Mesendoderm (in vitro differentiated cells): ENCODE results near the gene GALNT12. TPM values are rescaled to one million over a fixed set of nuclear protein-coding genes. Genes with fewer than 3 reads are reported as not detected.

Experiments
- DNase-seq: peaks from one replicate; pipeline ENCODE4 v3.0.0; 2013
- H2AK5ac ChIP-seq: 2 replicates; pipeline ENCODE4 v1.6.1; 2013; ENCODE audit warnings: low read length, inconsistent platforms
- H2BK120ac ChIP-seq: 2 replicates; pipeline ENCODE4 v1.6.1; 2013; ENCODE audit warnings: low read depth, mild to moderate bottlenecking, low read length, moderate library complexity, mixed read lengths
- H2BK15ac ChIP-seq: replicated peaks from 2 replicates; pipeline ENCODE4 v1.6.1; 2013; ENCODE audit warnings: low read depth, mild to moderate bottlenecking, moderate library complexity
- H2BK5ac ChIP-seq: 2 replicates; pipeline ENCODE4 v1.6.1; 2013; ENCODE audit warnings: low read length, inconsistent platforms
- H3K18ac ChIP-seq: 2 replicates; pipeline ENCODE4 v1.6.1; 2013; ENCODE audit warnings: mild to moderate bottlenecking, low read length, mixed read lengths
- H3K23ac ChIP-seq: one replicate; pipeline ENCODE4 v1.6.1; 2013; ENCODE audit warnings: low read length
- H3K27ac ChIP-seq: 2 replicates; pipeline ENCODE4 v1.5.1; 2013; ENCODE audit warnings: low read depth, mild to moderate bottlenecking, inconsistent platforms, low read length, moderate library complexity
- H3K27me3 ChIP-seq: 2 replicates; pipeline ENCODE4 v1.6.1; 2013; ENCODE audit warnings: low read length, control low read depth, mild to moderate bottlenecking, inconsistent platforms; ENCODE audit not compliant: insufficient read depth, poor library complexity
- H3K36me3 ChIP-seq: 2 replicates; pipeline ENCODE4 v1.6.1; 2013; ENCODE audit warnings: low read length, inconsistent platforms; ENCODE audit not compliant: control insufficient read depth, insufficient read depth
- H3K4ac ChIP-seq: one replicate; pipeline ENCODE4 v1.6.1; 2013; ENCODE audit warnings: low read depth, mild to moderate bottlenecking, low read length, moderate library complexity
- H3K4me1 ChIP-seq: 2 replicates; pipeline ENCODE4 v1.6.1; 2013; ENCODE audit warnings: low read depth, low read length, inconsistent platforms; ENCODE audit not compliant: control insufficient read depth
- H3K4me2 ChIP-seq: 2 replicates; pipeline ENCODE4 v1.6.1; 2013; ENCODE audit warnings: low read length
- H3K4me3 ChIP-seq: 2 replicates; pipeline ENCODE4 v1.5.1; 2013; ENCODE audit warnings: mild to moderate bottlenecking, low read length
- H3K56ac ChIP-seq: one replicate; pipeline ENCODE4 v1.6.1; 2013; ENCODE audit warnings: low read length
- H3K79me1 ChIP-seq: 2 replicates; pipeline ENCODE4 v1.6.1; 2013; ENCODE audit warnings: low read length, inconsistent platforms
- H3K79me2 ChIP-seq: 2 replicates; pipeline ENCODE4 v1.6.1; 2013; ENCODE audit warnings: mild to moderate bottlenecking, low read length; ENCODE audit not compliant: control insufficient read depth, insufficient read depth
- H3K9ac ChIP-seq: 2 replicates; pipeline ENCODE4 v1.6.1; 2013; ENCODE audit warnings: low read length, inconsistent platforms
- H4K5ac ChIP-seq: one replicate; pipeline ENCODE4 v1.6.1; 2013; ENCODE audit warnings: low read length
- H4K8ac ChIP-seq: one replicate; pipeline ENCODE4 v1.6.1; 2013; ENCODE audit warnings: low read depth, mild to moderate bottlenecking, control low read depth, low read length, moderate library complexity
- WGBS: extraction: QIAGEN DNeasy Blood & Tissue Kit; methylation state at CpG from one replicate; pipeline ENCODE4 v1.1.7; 2013; ENCODE audit warnings: low lambda C conversion rate, missing lambda C conversion rate; ENCODE audit not compliant: insufficient coverage; ENCODE audit errors: extremely low coverage; 5-methylcytosine and 5-hydroxymethylcytosine counted together
- polyA plus RNA-seq, 2 experiments: library from polyadenylated mRNA; stranded (reverse); fragments of 200-250 nt; gene quantifications; one replicate each; pipeline ENCODE4 v1.2.3, GENCODE V29; 2013

GALNT12 gene
- polyA plus RNA-seq (2013, experiment 1 of 2) = 5.1 TPM
- 5.4 TPM for polyA plus RNA-seq (2013, experiment 2 of 2)

GRCh38 chr9:98807070-98807813, at the start of gene GALNT12:
Gene GALNT12, plus strand, starts transcription at chr9:98807670. Its CDS starts 29 bp downstream, at chr9:98807699.
- no peak within 1 kb of the TSS for H2BK5ac ChIP-seq
- H4K8ac ChIP-seq = no peak within 1 kb of the TSS
- H2AK5ac ChIP-seq = no peak within 1 kb of the TSS
- H3K18ac ChIP-seq = peak within 1 kb of the TSS; percentile 72
- H3K4me2 ChIP-seq = peak within 1 kb of the TSS; percentile 53
- no peaks in the 10 kb centered on the region for H3K79me1 ChIP-seq
- H4K5ac ChIP-seq = no peak within 1 kb of the TSS
- no peak within 1 kb of the TSS for H3K4ac ChIP-seq
- no peaks in the 10 kb centered on the region for H3K4me1 ChIP-seq
- H2BK120ac ChIP-seq = peak within 1 kb of the TSS; percentile 15
- H3K27me3 ChIP-seq = no peaks in the 10 kb centered on the region
- H3K79me2 ChIP-seq = no peaks in the 10 kb centered on the region
- H3K36me3 ChIP-seq = no peaks in the 10 kb centered on the region
- H3K4me3 ChIP-seq = peak within 1 kb of the TSS; percentile 41
- H3K27ac ChIP-seq = no peak within 1 kb of the TSS
- WGBS = no CpG with 5 or more reads among the region's 51 CpGs
- H2BK15ac ChIP-seq = no peak within 1 kb of the TSS
- peak; percentile 57 for DNase-seq
- peak within 1 kb of the TSS; percentile 64 for H3K9ac ChIP-seq
- peak within 1 kb of the TSS; percentile 80 for H3K56ac ChIP-seq
- no peak within 1 kb of the TSS for H3K23ac ChIP-seq

- no peak overlapping the region for H2AK5ac ChIP-seq
- H3K23ac ChIP-seq = no peak overlapping the region
- no peaks in the 10 kb centered on the region for H3K27me3 ChIP-seq
- no peak overlapping the region for H3K4ac ChIP-seq
- no peak overlapping the region for H3K18ac ChIP-seq
- H3K79me2 ChIP-seq = no peaks in the 10 kb centered on the region
- H2BK5ac ChIP-seq = no peak overlapping the region
- H3K79me1 ChIP-seq = no peaks in the 10 kb centered on the region
- no peak overlapping the region for H3K9ac ChIP-seq
- H2BK120ac ChIP-seq = no peak overlapping the region
- H3K4me3 ChIP-seq = no peak overlapping the region
- H2BK15ac ChIP-seq = no peak overlapping the region
- H4K5ac ChIP-seq = no peak overlapping the region
- no peak overlapping the region for H3K56ac ChIP-seq
- H3K27ac ChIP-seq = no peak overlapping the region
- no peaks in the 10 kb centered on the region for H3K4me1 ChIP-seq
- no peak overlapping the region for H4K8ac ChIP-seq
- H3K36me3 ChIP-seq = no peaks in the 10 kb centered on the region
- no peak overlapping the region for H3K4me2 ChIP-seq
- DNase-seq = no peak
These were observed 47.2 kb upstream of the GALNT12 start for GRCh38 chr9:98760231-98760630.

GRCh38 chr9:98763986-98764745, 43.3 kb upstream of the GALNT12 start:
- Histone ChIP-seq H2BK120ac (no peak overlapping the region), H2BK15ac (no peak overlapping the region), H4K8ac (no peak overlapping the region), H3K4me2 (no peak overlapping the region), H3K4ac (no peak overlapping the region), H3K56ac (no peak overlapping the region), H3K9ac (no peak overlapping the region), H2BK5ac (no peak overlapping the region), H3K79me1 (no peaks in the 10 kb centered on the region), H3K36me3 (no peaks in the 10 kb centered on the region), H3K4me3 (no peak overlapping the region), H3K79me2 (no peaks in the 10 kb centered on the region), H3K4me1 (no peaks in the 10 kb centered on the region), H3K27me3 (no peaks in the 10 kb centered on the region), H3K23ac (no peak overlapping the region), H3K18ac (no peak overlapping the region), H3K27ac (no peak overlapping the region), H2AK5ac (no peak overlapping the region), H4K5ac (no peak overlapping the region)
- WGBS = no CpG with 5 or more reads among the region's 3 CpGs
- no peak for DNase-seq

- H2BK15ac ChIP-seq = no peak overlapping the region
- no peak overlapping the region for H3K4me2 ChIP-seq
- no peak overlapping the region for H3K18ac ChIP-seq
- no peak overlapping the region for H3K4ac ChIP-seq
- no peaks in the 10 kb centered on the region for H3K36me3 ChIP-seq
- H3K23ac ChIP-seq = no peak overlapping the region
- H3K56ac ChIP-seq = no peak overlapping the region
- DNase-seq = no peak
- H2BK5ac ChIP-seq = no peak overlapping the region
- no peak overlapping the region for H3K27ac ChIP-seq
- no peaks in the 10 kb centered on the region for H3K79me1 ChIP-seq
- H4K5ac ChIP-seq = no peak overlapping the region
- no CpG with 5 or more reads among the region's 1 CpG for WGBS
- no peaks in the 10 kb centered on the region for H3K79me2 ChIP-seq
- H2AK5ac ChIP-seq = no peak overlapping the region
- no peak overlapping the region for H4K8ac ChIP-seq
- H3K4me3 ChIP-seq = no peak overlapping the region
- H3K27me3 ChIP-seq = no peaks in the 10 kb centered on the region
- H3K9ac ChIP-seq = no peak overlapping the region
- no peak overlapping the region for H2BK120ac ChIP-seq
- H3K4me1 ChIP-seq = no peaks in the 10 kb centered on the region
These were observed 42.2 kb upstream of the GALNT12 start for GRCh38 chr9:98765256-98765655.

GRCh38 chr9:98766586-98766985, 40.9 kb upstream of the GALNT12 start:
- no peaks in the 10 kb centered on the region for H3K27me3 ChIP-seq
- no peak overlapping the region for H2BK5ac ChIP-seq
- H2BK15ac ChIP-seq = no peak overlapping the region
- no peak overlapping the region for H2AK5ac ChIP-seq
- no peaks in the 10 kb centered on the region for H3K4me1 ChIP-seq
- H3K4ac ChIP-seq = no peak overlapping the region
- WGBS = no CpG with 5 or more reads among the region's 2 CpGs
- no peak overlapping the region for H4K5ac ChIP-seq
- H3K9ac ChIP-seq = no peak overlapping the region
- H3K23ac ChIP-seq = no peak overlapping the region
- no peak overlapping the region for H3K27ac ChIP-seq
- H3K36me3 ChIP-seq = no peaks in the 10 kb centered on the region
- DNase-seq = no peak
- no peaks in the 10 kb centered on the region for H3K79me2 ChIP-seq
- H3K79me1 ChIP-seq = no peaks in the 10 kb centered on the region
- no peak overlapping the region for H3K18ac ChIP-seq
- no peak overlapping the region for H2BK120ac ChIP-seq
- no peak overlapping the region for H4K8ac ChIP-seq
- no peak overlapping the region for H3K4me2 ChIP-seq
- no peak overlapping the region for H3K4me3 ChIP-seq
- H3K56ac ChIP-seq = no peak overlapping the region
